A549 treated with GW870086 at 1 μM for 4 hours (cell line): ENCODE data around the gene TRAF4. TPM values are rescaled to one million over a fixed set of nuclear protein-coding genes. Genes with fewer than 3 reads are reported as not detected.

ENCODE experiments used
- total RNA-seq: library from RNA; stranded (reverse); fragments of 200-300 nt; extraction: Qiagen RNA extraction; gene quantifications from 5 replicates; pipeline ENCODE4 v1.2.3, GENCODE V29; 2022; ENCODE audit warnings: low read depth

Gene TRAF4, protein sequence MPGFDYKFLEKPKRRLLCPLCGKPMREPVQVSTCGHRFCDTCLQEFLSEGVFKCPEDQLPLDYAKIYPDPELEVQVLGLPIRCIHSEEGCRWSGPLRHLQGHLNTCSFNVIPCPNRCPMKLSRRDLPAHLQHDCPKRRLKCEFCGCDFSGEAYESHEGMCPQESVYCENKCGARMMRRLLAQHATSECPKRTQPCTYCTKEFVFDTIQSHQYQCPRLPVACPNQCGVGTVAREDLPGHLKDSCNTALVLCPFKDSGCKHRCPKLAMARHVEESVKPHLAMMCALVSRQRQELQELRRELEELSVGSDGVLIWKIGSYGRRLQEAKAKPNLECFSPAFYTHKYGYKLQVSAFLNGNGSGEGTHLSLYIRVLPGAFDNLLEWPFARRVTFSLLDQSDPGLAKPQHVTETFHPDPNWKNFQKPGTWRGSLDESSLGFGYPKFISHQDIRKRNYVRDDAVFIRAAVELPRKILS
- total RNA-seq, result 60.4 to 85.7 TPM (median 78.9 TPM) in 5 replicates

DNA sequence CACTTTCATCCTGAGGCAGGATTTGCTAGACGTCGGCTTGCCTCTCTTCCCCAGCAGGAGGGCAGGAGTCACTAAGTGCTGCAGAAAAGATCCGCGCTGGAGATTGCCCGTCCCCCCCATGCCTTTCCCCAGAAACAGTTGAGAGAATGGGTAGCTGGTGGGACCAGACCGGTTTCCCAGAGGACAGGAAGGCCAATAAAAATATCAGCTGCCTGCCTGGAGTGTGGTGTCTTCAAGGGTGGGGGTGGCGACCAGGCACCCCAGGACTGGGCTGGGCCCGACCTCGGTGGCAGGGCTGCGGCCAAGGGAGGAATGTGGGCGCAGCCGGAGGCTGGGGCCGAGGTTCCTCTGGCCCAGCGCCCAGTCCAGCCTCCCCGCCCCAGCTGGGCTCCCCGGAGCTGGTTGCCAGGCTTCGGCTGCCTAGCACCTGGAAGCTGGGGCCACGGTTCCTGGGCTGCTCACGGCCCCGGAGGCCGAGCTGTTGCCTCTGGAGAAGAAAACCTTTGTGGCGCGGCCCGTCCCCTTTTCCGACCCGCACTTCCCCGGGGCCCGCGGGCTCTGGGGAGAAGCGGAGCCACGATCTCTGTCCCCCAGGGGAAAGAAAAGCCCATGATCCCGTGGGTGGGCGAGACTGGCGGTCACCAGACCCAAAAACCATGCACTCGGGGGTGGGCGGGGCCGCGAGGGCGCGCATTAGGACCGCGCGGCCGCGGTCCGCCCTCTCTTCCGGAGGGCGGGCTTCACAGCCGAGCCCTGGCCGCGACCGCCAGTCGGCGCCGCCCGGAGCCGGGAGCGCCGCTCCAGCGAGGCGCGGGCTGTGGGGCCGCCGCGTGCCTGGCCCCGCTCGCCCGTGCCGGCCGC, at the start of gene TRAF4:
Gene TRAF4, plus strand, starts transcription at position 769 of the 861 bp plus-strand sequence. CDS start 102 bp downstream, outside the sequence.

GRCh38 chr17:28711723-28712031, 32.1 kb upstream of the TRAF4 start, which contains the start of gene PROCA1:
PROCA1 (minus strand) TSS chr17:28711888; CDS start chr17:28711660, 228 bp downstream.

GRCh38 chr17:28717578-28718332, 26.1 kb upstream of the TRAF4 start, which contains the start of gene RAB34:
RAB34 (minus strand) TSS chr17:28717868; CDS start chr17:28717266, 602 bp downstream.

GRCh38 chr17:28726226-28726626, 17.6 kb upstream of the TRAF4 start, which contains the start of gene TLCD1:
TLCD1 (minus strand) TSS chr17:28726233; CDS start chr17:28726097, 136 bp downstream.

GRCh38 chr17:28728364-28729200, 15.2 kb upstream of the TRAF4 start, which contains the start of gene NEK8:
NEK8 (plus strand) TSS chr17:28728788; CDS start chr17:28728814, 26 bp downstream.

Other genes starting within 250 kb of the TRAF4 start
- 0.03 TPM in 2 of 5 replicates, not detected in the others for gene FOXN1, start 237.7 kb upstream of the TRAF4 start, total RNA-seq
- 26.8 to 35.5 TPM (median 29.7 TPM) in 5 replicates for gene UNC119, start 191.4 kb upstream of the TRAF4 start, total RNA-seq
- 51.4 to 61.9 TPM (median 58.3 TPM) in 5 replicates for gene PIGS, start 172.5 kb upstream of the TRAF4 start, total RNA-seq
- gene ALDOC, start 167.1 kb upstream of the TRAF4 start, total RNA-seq, result 1.2 to 2.3 TPM (median 2.1 TPM) in 5 replicates
- 70.5 to 83.0 TPM (median 75.8 TPM) in 5 replicates for gene SPAG5, start 145.0 kb upstream of the TRAF4 start, total RNA-seq
- gene RSKR, start 129.8 kb upstream of the TRAF4 start, total RNA-seq, result 2.5 to 4.6 TPM (median 3.8 TPM) in 5 replicates
- 50.8 to 63.8 TPM (median 58.0 TPM) in 5 replicates for gene BLTP2, start 98.9 kb upstream of the TRAF4 start, total RNA-seq
- 80.3 to 84.5 TPM (median 82.4 TPM) in 5 replicates for gene SDF2, start 82.1 kb upstream of the TRAF4 start, total RNA-seq
- gene SUPT6H, start 81.8 kb upstream of the TRAF4 start, total RNA-seq, result 67.1 to 72.5 TPM (median 71.6 TPM) in 5 replicates
- gene PROCA1, start 32.1 kb upstream of the TRAF4 start, total RNA-seq, result 0.88 to 1.8 TPM (median 1.3 TPM) in 5 replicates
- 200 to 242 TPM (median 235 TPM) in 5 replicates for gene RAB34, start 26.1 kb upstream of the TRAF4 start, total RNA-seq
- gene RPL23A, start 24.0 kb upstream of the TRAF4 start, total RNA-seq, result 1,948 to 2,533 TPM (median 2,127 TPM) in 5 replicates
- gene TLCD1, start 17.8 kb upstream of the TRAF4 start, total RNA-seq, result 28.8 to 45.3 TPM (median 43.0 TPM) in 5 replicates
- 3.3 to 4.7 TPM (median 4.5 TPM) in 5 replicates for gene NEK8, start 15.2 kb upstream of the TRAF4 start, total RNA-seq
- 31.7 to 38.7 TPM (median 35.9 TPM) in 5 replicates for gene FAM222B, start 98.8 kb downstream of the TRAF4 start, total RNA-seq
- 73.5 to 91.3 TPM (median 88.3 TPM) in 5 replicates for gene ERAL1, start 111.0 kb downstream of the TRAF4 start, total RNA-seq
- gene FLOT2, start 153.7 kb downstream of the TRAF4 start, total RNA-seq, result 71.3 to 83.8 TPM (median 81.1 TPM) in 5 replicates
- gene DHRS13, start 159.1 kb downstream of the TRAF4 start, total RNA-seq, result 4.8 to 6.1 TPM (median 5.7 TPM) in 5 replicates
- 28.3 to 36.2 TPM (median 31.9 TPM) in 5 replicates for gene PHF12, start 207.5 kb downstream of the TRAF4 start, total RNA-seq